Measurements from ENCODE around the gene SEPTIN2. TPM values are rescaled to one million over a fixed set of nuclear protein-coding genes. Genes with fewer than 3 reads are reported as not detected.

Gene SEPTIN2
- total and polyA plus RNA-seq, 10 of the 15 experiments (the other 5 are each of a cell fraction or from before 2014, with no cell fraction given) = 169 to 474 (median 269) TPM

DNA sequence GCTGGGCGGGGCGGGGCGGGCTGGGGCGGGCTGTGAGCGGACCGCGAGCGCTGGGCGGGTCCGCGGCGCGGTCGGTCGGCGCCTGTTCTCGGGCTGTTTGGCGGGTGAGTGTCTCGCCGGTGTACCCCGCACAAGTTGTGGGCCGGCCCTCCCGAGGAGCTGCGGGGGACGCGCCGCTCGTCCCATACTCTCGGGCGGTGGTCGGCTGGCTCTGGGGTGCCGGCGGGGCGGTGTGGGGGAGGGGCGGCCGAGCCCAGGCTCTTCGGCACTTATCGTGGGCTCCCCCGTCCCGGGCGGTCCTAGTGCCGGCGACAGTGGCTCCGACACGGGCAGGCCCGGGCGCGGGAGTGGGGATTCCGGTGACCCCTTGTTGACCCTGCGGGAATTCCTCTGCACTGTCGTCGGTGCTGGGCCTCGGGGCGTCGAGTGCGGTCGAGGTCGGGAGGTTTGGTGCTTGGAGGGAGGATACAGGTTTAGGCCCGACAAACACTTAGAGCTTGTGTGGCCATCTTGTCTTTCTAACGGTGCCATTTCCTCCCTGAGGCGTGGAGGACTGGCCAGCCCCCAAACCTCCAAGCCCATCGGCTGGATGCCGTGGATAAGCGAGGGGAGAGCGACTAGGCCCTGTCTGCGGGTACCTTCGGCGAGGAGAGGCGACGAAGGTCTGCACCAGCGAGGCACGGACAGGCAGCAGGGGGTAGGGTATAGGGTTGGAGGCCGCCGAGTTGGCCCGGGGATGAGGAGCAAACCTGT, at the start of gene SEPTIN2 (continued):
- no peak for TF ChIP-seq PML (IDR thresholded peaks at IDR 0.05; ENCODE audit: low read length)
- no peak for TF ChIP-seq CEBPZ (IDR thresholded peaks at IDR 0.05; ENCODE audit: low read depth, low read length)
- TF ChIP-seq YY1 (IDR thresholded peaks at IDR 0.05; ENCODE audit: low read depth, low read length) = peak; percentile 94
- peak; percentile 48 for TF ChIP-seq NR2C1 (IDR thresholded peaks at IDR 0.05)
- no peak; the same call in 1 of the 2 replicates for TF ChIP-seq SIN3A (IDR thresholded peaks at IDR 0.05; ENCODE audit: low read depth, low read length)
- TF ChIP-seq MTA3 (IDR thresholded peaks at IDR 0.05; ENCODE audit: borderline replicate concordance, low read length) = no peak
- no peak for TF ChIP-seq ETV6 (conservative IDR thresholded peaks at IDR 0.05 in 1 of 2, IDR thresholded peaks at IDR 0.05 in 1 of 2; ENCODE audit: borderline replicate concordance in 1 of 2, low read depth in 1 of 2)
- TF ChIP-seq EGR1 (IDR thresholded peaks at IDR 0.05; ENCODE audit: borderline replicate concordance in 1 of 2, low read depth in 2 of 2, low read length in 2 of 2) = peak in 1 of 2 experiments; percentile 69; a peak in 1 of 3 replicates
- no peak for TF ChIP-seq KLF5 (IDR thresholded peaks at IDR 0.05; ENCODE audit: partially characterized antibody)
- no peak for TF ChIP-seq FOXK2 (IDR thresholded peaks at IDR 0.05)
- TF ChIP-seq, protein P1, sequence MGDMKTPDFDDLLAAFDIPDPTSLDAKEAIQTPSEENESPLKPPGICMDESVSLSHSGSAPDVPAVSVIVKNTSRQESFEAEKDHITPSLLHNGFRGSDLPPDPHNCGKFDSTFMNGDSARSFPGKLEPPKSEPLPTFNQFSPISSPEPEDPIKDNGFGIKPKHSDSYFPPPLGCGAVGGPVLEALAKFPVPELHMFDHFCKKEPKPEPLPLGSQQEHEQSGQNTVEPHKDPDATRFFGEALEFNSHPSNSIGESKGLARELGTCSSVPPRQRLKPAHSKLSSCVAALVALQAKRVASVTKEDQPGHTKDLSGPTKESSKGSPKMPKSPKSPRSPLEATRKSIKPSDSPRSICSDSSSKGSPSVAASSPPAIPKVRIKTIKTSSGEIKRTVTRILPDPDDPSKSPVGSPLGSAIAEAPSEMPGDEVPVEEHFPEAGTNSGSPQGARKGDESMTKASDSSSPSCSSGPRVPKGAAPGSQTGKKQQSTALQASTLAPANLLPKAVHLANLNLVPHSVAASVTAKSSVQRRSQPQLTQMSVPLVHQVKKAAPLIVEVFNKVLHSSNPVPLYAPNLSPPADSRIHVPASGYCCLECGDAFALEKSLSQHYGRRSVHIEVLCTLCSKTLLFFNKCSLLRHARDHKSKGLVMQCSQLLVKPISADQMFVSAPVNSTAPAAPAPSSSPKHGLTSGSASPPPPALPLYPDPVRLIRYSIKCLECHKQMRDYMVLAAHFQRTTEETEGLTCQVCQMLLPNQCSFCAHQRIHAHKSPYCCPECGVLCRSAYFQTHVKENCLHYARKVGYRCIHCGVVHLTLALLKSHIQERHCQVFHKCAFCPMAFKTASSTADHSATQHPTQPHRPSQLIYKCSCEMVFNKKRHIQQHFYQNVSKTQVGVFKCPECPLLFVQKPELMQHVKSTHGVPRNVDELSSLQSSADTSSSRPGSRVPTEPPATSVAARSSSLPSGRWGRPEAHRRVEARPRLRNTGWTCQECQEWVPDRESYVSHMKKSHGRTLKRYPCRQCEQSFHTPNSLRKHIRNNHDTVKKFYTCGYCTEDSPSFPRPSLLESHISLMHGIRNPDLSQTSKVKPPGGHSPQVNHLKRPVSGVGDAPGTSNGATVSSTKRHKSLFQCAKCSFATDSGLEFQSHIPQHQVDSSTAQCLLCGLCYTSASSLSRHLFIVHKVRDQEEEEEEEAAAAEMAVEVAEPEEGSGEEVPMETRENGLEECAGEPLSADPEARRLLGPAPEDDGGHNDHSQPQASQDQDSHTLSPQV (IDR thresholded peaks at IDR 0.05) = no peak
- TF ChIP-seq RB1 (IDR thresholded peaks at IDR 0.05; ENCODE audit: borderline replicate concordance) = peak; percentile 76; the same call in 1 of the 2 replicates
- TF ChIP-seq SMC3 (IDR thresholded peaks at IDR 0.05; ENCODE audit: borderline replicate concordance, low read length) = no peak
- no peak for TF ChIP-seq WRNIP1 (IDR thresholded peaks at IDR 0.05; ENCODE audit: borderline replicate concordance, low read depth, low read length)
- TF ChIP-seq RELA (IDR thresholded peaks at IDR 0.05; ENCODE audit: borderline replicate concordance, partially characterized antibody) = no peak
- TF ChIP-seq E2F8 (IDR thresholded peaks at IDR 0.05; ENCODE audit: low read depth, partially characterized antibody) = no peak
- no peak for TF ChIP-seq NFIC (IDR thresholded peaks at IDR 0.05; ENCODE audit: low read depth, low read length)
- TF ChIP-seq DPF2 (IDR thresholded peaks at IDR 0.05) = peak; percentile 59; the same call in 1 of the 2 replicates
- TF ChIP-seq ZNF207 (IDR thresholded peaks at IDR 0.05; ENCODE audit: borderline replicate concordance) = peak; percentile 67; the same call in 1 of the 2 replicates
- peak; percentile 12; the same call in 1 of the 2 replicates for TF ChIP-seq PAX5 (IDR thresholded peaks at IDR 0.05; ENCODE audit: borderline replicate concordance, low read depth, low read length)

Data from GM12878 (cell line).